Measurements from ENCODE around the gene RBM22.

Gene RBM22

DNA sequence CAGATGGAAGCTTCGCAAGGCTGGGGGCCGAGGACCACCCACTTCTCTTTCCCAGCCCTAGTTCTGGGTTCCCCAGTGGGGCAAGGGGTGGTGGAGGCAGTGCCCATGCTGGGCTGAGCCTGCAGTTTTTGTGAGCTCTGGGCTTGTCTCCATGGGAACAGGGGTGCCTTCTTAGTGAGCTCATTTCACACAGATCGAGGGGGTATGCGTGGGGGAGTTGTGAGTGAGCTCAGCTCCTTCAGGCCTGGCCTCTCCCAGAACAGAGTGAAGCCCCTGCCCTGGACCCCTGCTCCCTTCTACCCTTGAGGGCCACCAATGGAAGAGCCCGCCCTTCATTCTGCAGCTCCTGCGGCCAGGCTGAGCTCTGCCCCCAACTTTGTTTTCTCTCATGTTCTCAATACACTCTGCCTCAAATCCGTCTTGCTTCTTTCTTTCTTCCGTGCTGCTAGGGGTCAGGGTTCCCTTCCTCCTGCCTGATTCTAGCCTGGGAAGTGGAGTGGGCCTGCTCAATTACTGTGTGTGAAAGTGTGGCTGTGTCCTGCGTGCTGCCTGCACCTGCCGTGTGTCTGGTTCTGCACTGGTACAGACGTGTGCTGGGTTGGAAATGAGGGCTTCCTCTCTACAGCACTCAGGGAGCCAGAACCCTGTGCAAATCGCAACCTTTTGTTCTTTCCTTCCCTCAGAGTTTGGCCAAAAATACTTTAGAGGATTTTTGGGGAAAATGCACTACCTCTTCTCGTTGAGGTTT, 48.8 kb downstream of the RBM22 start:
- no peak for DNase-seq

DNA sequence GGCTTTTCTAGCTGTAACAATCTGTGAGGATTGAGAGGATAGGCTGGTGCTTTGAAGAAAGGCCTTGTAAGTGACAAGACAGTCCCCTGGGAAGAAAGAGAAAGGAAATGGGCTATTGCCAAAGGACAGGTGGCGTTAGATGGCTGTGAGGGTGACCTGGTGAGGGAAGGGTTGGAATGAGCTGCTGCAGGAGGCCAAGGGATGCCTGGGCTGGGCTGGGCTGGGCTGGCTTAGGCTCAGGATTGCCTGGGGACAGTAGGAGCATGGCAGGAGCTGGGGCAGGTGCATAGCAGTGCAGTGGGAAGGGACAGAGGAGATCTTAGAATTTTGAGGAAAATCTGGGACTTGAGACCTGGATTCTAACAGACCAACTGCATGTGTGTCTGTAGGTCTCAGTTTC, 49.5 kb downstream of the RBM22 start:
- no peak for DNase-seq

DNA sequence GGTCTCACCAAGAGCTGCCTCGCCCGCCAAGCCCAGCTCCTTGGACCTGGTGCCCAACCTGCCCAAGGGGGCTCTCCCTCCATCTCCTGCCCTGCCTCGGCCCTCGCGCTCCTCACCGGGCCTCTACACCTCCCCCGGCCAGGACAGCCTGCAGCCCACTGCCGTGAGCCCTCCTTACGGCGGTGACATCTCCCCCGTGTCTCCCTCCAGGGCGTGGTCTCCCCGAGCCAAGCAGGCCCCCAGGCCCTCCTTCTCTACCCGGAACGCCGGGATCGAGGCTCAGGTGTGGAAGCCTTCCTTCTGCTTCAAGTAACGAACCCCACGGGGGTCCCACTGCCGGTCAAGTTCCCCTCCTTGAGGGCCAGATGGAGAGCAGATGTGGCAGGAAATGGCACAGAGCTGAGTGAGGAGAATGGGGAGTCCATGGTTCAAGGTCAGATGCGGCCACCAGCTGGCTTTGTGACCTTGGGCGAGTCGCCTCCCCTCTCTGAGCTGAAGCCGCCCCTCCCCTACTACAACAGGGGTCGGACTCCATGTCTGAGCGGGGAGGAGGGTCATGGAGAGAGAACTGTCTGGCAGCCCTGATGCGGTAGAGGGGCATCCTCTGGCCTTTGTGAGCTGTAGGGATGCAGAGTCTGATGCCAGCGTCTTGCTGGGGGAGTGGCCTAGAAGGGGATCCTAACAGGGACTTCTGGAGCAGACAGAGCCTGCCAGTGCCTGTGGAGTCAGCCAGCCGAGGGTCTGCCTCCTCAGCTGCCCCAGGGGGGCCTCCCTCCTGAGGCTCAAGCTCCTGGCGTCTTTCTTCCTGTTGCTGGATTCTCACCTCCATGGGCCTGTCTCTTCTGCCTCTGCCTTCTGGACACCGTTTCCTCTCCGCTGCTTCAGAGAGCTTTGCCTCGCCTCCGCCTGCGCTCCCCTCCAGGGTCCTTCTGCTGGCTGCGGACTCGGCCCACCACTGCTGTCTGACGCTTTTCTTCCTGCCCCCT, 50.5 kb downstream of the RBM22 start:
- no peak for DNase-seq

DNA sequence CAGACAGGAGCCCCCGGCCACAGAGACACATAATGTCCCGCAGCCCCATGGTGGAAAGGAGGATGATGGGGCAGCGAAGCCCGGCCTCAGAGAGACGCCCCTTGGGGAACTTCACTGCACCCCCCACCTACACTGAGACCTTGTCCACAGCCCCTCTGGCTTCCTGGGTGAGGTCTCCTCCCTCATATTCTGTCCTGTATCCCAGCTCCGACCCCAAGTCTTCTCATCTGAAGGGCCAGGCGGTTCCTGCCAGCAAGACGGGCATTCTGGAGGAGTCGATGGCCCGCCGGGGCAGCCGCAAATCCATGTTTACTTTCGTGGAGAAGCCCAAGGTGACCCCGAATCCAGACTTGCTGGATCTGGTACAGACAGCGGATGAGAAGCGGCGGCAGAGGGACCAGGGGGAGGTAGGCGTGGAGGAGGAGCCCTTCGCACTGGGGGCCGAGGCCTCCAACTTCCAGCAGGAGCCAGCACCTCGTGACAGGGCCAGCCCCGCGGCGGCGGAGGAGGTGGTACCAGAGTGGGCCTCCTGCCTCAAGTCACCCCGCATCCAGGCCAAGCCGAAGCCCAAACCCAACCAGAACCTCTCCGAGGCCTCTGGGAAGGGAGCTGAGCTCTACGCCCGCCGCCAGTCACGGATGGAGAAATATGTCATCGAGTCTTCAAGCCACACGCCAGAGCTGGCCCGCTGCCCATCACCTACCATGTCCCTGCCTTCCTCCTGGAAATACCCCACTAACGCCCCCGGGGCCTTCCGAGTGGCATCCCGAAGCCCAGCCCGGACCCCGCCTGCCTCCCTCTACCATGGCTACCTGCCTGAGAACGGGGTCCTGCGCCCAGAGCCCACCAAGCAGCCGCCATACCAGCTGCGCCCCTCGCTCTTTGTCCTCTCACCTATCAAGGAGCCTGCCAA, 51.5 kb downstream of the RBM22 start:
- no peak for DNase-seq

DNA sequence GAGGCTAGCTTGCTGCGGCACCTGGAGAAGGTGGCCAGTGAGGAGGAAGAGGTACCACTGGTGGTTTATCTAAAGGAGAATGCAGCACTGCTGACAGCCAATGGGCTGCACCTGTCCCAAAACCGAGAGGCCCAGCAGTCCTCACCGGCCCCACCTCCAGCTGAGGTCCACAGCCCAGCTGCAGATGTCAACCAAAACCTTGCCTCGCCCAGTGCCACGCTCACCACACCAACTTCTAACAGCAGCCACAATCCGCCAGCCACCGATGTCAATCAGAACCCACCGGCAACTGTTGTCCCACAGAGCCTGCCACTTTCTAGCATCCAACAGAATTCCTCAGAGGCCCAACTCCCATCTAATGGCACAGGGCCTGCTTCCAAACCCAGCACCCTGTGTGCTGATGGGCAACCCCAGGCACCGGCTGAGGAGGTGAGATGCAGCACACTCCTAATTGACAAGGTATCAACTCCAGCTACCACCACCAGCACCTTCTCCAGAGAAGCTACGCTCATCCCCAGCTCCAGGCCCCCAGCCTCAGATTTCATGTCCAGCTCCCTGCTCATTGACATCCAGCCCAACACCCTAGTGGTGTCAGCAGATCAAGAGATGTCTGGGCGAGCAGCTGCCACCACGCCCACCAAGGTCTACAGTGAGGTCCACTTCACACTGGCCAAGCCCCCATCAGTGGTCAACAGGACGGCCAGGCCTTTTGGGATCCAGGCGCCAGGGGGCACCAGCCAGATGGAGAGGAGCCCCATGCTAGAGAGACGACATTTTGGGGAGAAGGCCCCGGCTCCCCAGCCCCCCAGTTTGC, 52.4 kb downstream of the RBM22 start:
- no peak for DNase-seq

DNA sequence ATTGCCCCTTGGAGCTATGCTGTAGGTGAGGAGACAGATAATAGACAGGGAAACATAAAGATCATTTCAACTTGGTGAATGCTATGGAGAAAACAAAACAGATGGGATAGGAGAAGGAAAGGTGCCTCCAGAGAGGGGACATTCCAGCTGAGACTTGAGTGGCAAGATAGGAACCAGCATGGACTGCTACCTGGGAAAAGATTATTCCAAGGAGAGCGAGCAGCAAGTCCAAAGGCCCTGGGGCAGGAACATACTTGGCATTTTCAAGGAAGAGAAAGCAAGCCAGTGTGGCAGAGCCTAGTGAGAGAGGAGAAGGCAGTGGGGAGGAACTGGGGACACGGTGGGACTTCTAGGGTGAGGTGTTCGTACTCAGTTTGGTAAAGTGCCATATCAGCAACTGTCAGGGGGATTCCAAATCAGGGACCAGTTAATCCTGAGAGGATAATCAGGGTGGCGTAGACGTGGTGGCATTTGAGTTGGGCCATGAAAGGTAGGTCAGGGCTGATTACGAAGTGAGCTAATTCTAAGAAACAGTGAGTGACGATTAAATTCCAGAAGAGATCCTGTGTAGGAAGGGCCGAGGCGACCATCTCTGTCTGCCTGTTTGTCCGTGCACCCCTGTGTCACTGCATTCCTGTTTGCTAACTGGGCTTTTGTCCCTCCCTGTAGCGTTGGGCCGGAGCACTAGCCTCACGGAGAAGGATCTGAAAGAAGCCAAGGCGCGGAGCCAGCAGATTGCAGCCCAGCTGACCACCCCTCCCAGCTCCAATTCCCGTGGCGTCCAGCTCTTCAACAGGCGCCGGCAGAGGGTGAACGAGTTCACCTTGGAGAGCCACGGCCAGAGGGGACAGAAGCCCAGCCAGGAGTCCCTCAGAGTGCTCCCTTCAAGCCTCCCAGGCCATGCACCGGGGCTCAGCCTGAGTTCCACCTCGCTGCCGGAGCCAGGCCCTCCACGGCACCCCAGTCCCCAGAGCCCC, 53.3 kb downstream of the RBM22 start:
- DNase-seq = no peak

DNA sequence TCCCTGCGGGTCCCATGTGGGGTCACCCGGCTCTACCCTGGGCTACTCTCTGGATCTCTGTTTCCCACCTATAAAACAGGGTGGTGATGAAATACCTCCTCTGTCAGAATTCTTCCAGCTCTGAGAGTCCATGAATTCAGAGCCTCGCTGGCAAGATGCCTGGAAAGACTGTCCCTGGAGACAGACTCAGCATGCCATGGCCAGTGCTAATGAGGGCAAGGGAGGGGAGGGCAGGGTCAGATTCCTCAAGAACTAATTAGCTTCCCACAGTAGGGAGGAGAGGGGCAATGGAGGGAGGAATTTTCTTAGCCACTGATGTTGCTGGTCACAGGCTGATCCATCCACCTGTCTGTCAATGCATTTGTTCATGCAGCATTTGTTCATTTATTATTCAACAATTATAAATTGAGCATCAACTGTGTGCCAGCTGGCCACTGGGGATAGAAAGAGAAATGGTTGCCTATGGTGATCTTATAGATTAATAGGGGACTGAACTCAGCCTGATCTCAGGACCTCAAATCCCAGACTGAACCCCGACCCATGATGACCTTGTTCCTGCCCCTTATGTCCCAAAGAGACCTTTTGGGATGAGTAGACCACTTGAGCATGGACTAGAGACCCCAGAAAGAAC, 55.7 kb downstream of the RBM22 start:
- DNase-seq = no peak

DNA sequence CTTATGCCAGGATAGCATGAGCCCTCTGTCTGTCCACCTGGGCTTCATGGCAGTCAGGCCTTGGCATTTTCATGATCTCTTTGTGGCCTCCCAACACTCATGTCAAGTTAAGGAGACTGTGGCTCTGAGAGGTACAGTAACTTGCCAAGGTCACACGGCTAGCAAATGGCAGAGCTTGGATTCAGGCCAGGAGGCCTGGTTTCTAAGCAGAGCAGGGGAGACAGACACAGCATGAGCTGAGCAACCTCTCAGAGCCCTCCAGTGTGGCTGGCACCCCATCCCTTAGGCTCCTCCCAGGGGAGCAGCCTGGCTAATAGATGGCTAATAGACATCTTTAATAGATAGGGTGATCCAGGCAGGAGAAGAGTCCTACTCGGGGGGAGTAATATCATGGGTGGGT, 56.3 kb downstream of the RBM22 start:
- DNase-seq = no peak

DNA sequence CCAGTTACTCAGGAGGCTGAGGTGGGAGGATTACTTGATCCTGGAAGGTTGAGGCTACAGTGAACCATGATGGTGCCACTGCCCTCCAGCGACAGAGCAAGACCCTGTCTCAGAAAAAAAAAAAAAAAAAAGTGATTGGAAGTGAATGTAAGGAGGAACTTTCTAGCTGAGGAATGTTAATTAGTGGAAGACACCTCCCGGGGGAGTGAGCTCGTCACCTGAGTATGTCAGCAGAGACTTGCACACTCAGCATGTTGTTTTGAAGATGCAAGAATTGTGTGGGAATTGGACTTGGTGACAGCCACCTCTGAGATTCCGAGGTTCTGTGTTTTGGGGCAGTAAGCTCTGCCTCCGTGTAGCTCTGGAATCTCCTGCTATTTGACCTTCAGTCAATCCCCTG, 56.8 kb downstream of the RBM22 start:
- DNase-seq = no peak

DNA sequence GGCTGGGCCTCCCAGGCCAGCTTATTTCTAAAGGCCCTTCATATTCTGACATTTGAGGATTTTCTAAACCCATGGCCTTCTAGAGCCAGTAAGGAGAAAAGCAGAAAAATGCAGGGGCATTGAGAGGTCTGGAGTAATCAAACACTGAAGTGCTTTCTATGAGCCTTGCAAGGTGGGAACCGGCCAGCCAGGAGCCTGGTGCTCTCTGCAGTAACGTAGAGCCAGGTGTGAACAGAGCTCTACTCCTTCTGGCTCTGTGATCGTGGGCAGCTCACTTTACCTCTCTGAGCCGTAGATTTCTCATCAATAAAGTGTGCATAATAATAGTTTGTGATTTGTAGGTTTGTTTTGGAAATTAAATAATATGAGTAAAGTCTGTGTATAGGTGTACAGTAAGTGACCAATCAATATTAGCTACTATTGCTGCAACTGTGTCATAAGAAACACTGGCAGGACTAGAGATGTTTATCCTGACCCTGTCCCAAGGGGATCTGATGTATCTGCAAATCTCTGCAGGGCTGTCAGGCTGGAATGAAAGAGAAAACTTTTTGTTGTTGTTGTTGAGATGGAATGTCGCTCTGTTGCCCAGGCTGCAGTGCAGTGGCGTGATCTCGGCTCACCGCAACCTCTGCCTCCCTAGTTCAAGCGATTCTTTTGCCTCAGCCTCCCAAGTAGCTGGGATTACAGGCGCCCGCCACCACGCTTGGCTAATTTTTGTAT, 57.7 kb downstream of the RBM22 start:
- DNase-seq = no peak

DNA sequence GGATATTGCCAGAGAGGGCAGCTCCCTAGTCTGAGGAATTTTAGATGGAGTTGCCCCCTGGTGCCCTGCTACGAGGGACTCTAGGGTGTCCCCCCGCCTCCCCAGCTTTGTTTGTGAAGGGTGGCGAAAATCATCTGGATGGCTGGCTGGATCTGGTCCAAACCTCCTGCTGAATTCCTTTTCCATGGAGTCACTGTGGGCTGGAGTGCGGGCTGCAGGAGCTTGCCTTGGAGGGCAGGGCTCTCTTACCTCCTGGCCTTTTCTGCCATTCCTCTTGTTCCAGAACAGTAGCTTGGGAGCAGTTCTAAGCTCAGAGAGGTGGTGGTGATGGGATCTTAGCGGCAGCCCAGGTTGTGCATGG, 58.3 kb downstream of the RBM22 start:
- no peak for DNase-seq

DNA sequence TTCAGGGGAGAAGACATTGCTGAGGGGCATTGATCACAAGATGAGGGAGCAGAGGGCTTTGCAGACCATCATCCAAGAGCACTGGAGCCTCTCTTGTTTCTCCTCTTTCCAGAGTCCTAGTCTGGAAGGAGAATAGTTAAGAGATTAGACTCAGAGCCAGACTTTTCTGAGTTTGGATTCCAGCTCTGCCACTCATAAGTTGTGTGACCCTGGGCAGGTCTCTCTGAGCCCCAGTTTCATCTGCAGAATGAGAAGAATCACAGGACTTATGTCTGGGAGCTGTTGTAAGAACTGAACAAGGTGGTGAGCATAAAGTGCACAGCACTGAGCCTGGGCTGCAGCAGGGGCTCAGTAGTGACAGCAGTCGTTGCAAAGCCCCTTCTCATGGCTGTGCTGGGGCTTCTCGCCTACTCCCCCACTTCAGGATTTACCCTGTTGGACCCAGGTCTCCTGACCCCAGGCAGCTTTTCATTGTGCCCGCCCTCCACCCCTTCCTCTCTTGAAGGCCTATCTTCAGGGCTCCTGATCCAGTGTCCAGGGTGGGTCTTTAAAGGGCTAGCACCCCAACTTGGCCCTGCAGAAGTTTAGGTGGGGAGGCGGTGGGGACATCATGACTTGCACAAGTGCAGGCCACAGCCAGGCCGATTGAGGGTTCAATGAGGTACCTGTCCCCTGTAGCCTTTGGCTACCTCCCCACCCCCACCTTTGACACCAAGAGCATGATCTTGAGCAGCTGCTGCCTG, 58.9 kb downstream of the RBM22 start:
- no peak for DNase-seq

DNA sequence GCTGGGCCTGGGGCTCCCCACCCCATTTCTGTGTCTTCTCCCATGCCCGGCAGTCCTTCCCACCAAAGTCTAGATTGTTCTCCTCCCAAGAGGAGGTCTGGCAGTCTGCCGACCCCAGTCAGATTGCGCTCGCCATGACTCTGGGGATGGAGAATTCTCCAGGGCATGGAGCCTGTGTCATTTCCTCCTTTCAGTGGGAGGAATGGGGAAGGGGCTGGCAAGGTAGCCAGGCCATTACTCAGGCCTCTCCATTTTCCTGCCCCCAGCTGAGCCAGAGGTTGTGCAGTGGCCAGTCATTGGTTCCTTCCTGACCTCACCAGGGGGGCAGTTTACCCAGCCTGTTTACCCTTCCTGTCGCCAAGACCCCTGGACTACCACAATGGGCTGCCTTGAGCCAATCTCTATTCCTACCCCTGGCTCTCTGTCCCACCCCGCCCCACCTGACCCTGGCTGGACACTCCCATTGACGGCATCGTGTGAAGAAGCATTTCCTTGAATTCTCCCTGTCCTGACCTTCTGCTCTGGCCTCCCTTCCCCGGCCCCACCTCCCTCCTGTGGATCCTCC, 59.8 kb downstream of the RBM22 start:
- DNase-seq = no peak

All from CD4-positive, alpha-beta T cell treated with Interleukin-21 for 1 hour (primary cell).